ENCODE data around the gene DNAH6. TPM values are rescaled to one million over a fixed set of nuclear protein-coding genes. Genes with fewer than 3 reads are reported as not detected.

The DNAH6 gene
- polyA plus RNA-seq, 1 donor (not counting 4 experiments of a cell fraction or from before 2014, with no cell fraction given) = 0.05 TPM

- DNase-seq (ENCODE audit: low read depth, low spot score) (no peak), FAIRE-seq (no peak)
- H2AFZ ChIP-seq (ENCODE audit: control insufficient read depth, low read length) = no peak overlapping the region
- no peak overlapping the region for H3K9ac ChIP-seq (ENCODE audit: control insufficient read depth, extremely low read depth, insufficient read depth, low read length)
- dilution Hi-C loops (cut with MboI; ENCODE audit: extremely low pct_ligation_motif_present, low sequenced_read_pairs) = no loop called here
- no peak overlapping the region for H3K4me3 ChIP-seq (ENCODE audit: control insufficient read depth in 2 of 3, extremely low read depth in 1 of 3, insufficient read depth in 2 of 3, low read depth in 1 of 3, low read length in 3 of 3)
- no peaks in the 10 kb centered on the region for H4K20me1 ChIP-seq (ENCODE audit: control insufficient read depth, extremely low read depth, insufficient read depth, low read length)
- H3K27ac ChIP-seq (ENCODE audit: control insufficient read depth, insufficient read depth, low read length) = no peak overlapping the region
- H3K4me1 ChIP-seq (ENCODE audit: control insufficient read depth, extremely low read depth, insufficient read depth, low read length) = peaks cover 6% of the 10 kb centered on the region
- H3K27me3 ChIP-seq (ENCODE audit: control insufficient read depth, extremely low read depth, insufficient read depth, low read length) = no peaks in the 10 kb centered on the region
- H3K9me3 ChIP-seq (ENCODE audit: control insufficient read depth, low read depth, low read length) = no peaks in the 10 kb centered on the region
- no peaks in the 10 kb centered on the region for H3K79me2 ChIP-seq (ENCODE audit: control insufficient read depth, insufficient read depth, low read length)
- no peak overlapping the region for H3K4me2 ChIP-seq (ENCODE audit: control insufficient read depth, extremely low read depth, insufficient read depth, low read depth, low read length)
- no peak for TF ChIP-seq EZH2 (IDR thresholded peaks at IDR 0.05; ENCODE audit: low read length)
- TF ChIP-seq CTCF (optimal IDR thresholded peaks at IDR 0.05 in 1 of 3, IDR thresholded peaks at IDR 0.05 in 1 of 3, conservative IDR thresholded peaks at IDR 0.05 in 1 of 3; ENCODE audit: extremely low read depth in 1 of 3, insufficient read depth in 2 of 3, low read length in 3 of 3) = no peak
- H3K9me1 ChIP-seq (ENCODE audit: control insufficient read depth, extremely low read depth, insufficient read depth, low read length) = no peaks in the 10 kb centered on the region
- no peaks in the 10 kb centered on the region for H3K36me3 ChIP-seq (ENCODE audit: control insufficient read depth in 2 of 2, extremely low read depth in 1 of 2, insufficient read depth in 2 of 2, low read length in 2 of 2)
These were observed 25.0 kb upstream of the DNAH6 start for GRCh38 chr2:84491256-84491655.

DNA sequence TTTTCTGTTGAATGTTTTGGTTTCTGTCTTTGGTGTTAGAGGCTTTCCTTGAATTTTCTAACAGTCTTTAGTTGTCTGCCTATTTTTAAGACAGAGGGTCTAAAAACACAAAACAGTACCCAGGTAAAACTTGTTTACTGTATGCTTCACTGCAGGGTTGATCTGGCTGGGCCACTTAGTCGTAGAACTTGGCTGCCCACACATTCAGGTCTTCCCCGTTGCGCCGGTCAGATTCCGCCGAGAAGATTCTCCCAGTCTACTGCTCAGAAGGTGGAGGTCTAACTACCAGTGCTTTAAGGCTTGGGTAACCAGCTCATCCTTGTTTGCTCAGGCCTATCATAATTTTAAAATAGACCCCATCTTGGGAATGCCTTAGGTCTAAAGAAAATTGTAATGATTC lies 24.6 kb upstream of the DNAH6 start:
- no peaks in the 10 kb centered on the region for H3K27me3 ChIP-seq (ENCODE audit: control insufficient read depth, extremely low read depth, insufficient read depth, low read length)
- no peaks in the 10 kb centered on the region for H3K9me3 ChIP-seq (ENCODE audit: control insufficient read depth, low read depth, low read length)
- no peaks in the 10 kb centered on the region for H3K36me3 ChIP-seq (ENCODE audit: control insufficient read depth in 2 of 2, extremely low read depth in 1 of 2, insufficient read depth in 2 of 2, low read length in 2 of 2)
- H4K20me1 ChIP-seq (ENCODE audit: control insufficient read depth, extremely low read depth, insufficient read depth, low read length) = no peaks in the 10 kb centered on the region
- H3K79me2 ChIP-seq (ENCODE audit: control insufficient read depth, insufficient read depth, low read length) = no peaks in the 10 kb centered on the region
- H3K27ac ChIP-seq (ENCODE audit: control insufficient read depth, insufficient read depth, low read length) = no peak overlapping the region
- no peak overlapping the region for H3K4me3 ChIP-seq (ENCODE audit: control insufficient read depth in 2 of 3, extremely low read depth in 1 of 3, insufficient read depth in 2 of 3, low read depth in 1 of 3, low read length in 3 of 3)
- dilution Hi-C loops (cut with MboI; ENCODE audit: extremely low pct_ligation_motif_present, low sequenced_read_pairs) = no loop called here
- no peak overlapping the region for H3K9ac ChIP-seq (ENCODE audit: control insufficient read depth, extremely low read depth, insufficient read depth, low read length)
- no peaks in the 10 kb centered on the region for H3K9me1 ChIP-seq (ENCODE audit: control insufficient read depth, extremely low read depth, insufficient read depth, low read length)
- peaks cover 6% of the 10 kb centered on the region for H3K4me1 ChIP-seq (ENCODE audit: control insufficient read depth, extremely low read depth, insufficient read depth, low read length)
- no peak overlapping the region for H2AFZ ChIP-seq (ENCODE audit: control insufficient read depth, low read length)
- TF ChIP-seq CTCF (optimal IDR thresholded peaks at IDR 0.05 in 1 of 3, IDR thresholded peaks at IDR 0.05 in 1 of 3, conservative IDR thresholded peaks at IDR 0.05 in 1 of 3; ENCODE audit: extremely low read depth in 1 of 3, insufficient read depth in 2 of 3, low read length in 3 of 3) (no peak), EZH2 (IDR thresholded peaks at IDR 0.05; ENCODE audit: low read length) (no peak)
- DNase-seq (ENCODE audit: low read depth, low spot score) (no peak), FAIRE-seq (no peak)
- no peak overlapping the region for H3K4me2 ChIP-seq (ENCODE audit: control insufficient read depth, extremely low read depth, insufficient read depth, low read depth, low read length)
